Fibroblast of lung (primary cell): Measurements from ENCODE around the gene RREB1.
A peak's percentile ranks its signal among the peaks of the same experiment; 100 is the strongest.

Experiments used
- CTCF ChIP-seq, 2 donors: IDR thresholded peaks in 1 of 2; conservative IDR thresholded peaks in 1 of 2; 1 replicate in 1 of 2; 2 replicates in 1 of 2; pipeline ENCODE4 v1.5.1; 2011 to 2012; ENCODE audit warnings: low read length in 2 of 2, control low read depth in 1 of 2, inconsistent platforms in 1 of 2, low read depth in 1 of 2, mild to moderate bottlenecking in 1 of 2
- EZH2 ChIP-seq: IDR thresholded peaks from 2 replicates; pipeline ENCODE4 v1.5.1; 2012; ENCODE audit warnings: low read length, control low read depth, mild to moderate bottlenecking; ENCODE audit errors: missing control alignments

GRCh38 chr6:7243179-7243981 lies 135.6 kb downstream of the RREB1 start:
- TF ChIP-seq CTCF (conservative IDR thresholded peaks at IDR 0.05 in 1 of 2, IDR thresholded peaks at IDR 0.05 in 1 of 2; ENCODE audit: low read depth in 1 of 2, low read length in 2 of 2) (peak; percentile 93 to 96), EZH2 (no peak)
